Measurements from ENCODE around the gene XIAP.
"Not testable (repeated sequence)": the region's sequence is repeated elsewhere in the genome, so short reads cannot be mapped to it uniquely, and the experiment has no call there.

The XIAP gene

GRCh38 chrX:123834116-123834515 lies 25.7 kb upstream of the XIAP start:
- TF ChIP-seq, protein P1, sequence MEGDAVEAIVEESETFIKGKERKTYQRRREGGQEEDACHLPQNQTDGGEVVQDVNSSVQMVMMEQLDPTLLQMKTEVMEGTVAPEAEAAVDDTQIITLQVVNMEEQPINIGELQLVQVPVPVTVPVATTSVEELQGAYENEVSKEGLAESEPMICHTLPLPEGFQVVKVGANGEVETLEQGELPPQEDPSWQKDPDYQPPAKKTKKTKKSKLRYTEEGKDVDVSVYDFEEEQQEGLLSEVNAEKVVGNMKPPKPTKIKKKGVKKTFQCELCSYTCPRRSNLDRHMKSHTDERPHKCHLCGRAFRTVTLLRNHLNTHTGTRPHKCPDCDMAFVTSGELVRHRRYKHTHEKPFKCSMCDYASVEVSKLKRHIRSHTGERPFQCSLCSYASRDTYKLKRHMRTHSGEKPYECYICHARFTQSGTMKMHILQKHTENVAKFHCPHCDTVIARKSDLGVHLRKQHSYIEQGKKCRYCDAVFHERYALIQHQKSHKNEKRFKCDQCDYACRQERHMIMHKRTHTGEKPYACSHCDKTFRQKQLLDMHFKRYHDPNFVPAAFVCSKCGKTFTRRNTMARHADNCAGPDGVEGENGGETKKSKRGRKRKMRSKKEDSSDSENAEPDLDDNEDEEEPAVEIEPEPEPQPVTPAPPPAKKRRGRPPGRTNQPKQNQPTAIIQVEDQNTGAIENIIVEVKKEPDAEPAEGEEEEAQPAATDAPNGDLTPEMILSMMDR (IDR thresholded peaks at IDR 0.05), result no peak
- no peak for TF ChIP-seq ZFX (IDR thresholded peaks at IDR 0.05; ENCODE audit: borderline replicate concordance)
- no peak overlapping the region for H3K27ac ChIP-seq

- no peak overlapping the region for H3K27ac ChIP-seq
Measured at GRCh38 chrX:123835661-123836371, 24.0 kb upstream of the XIAP start.

DNA sequence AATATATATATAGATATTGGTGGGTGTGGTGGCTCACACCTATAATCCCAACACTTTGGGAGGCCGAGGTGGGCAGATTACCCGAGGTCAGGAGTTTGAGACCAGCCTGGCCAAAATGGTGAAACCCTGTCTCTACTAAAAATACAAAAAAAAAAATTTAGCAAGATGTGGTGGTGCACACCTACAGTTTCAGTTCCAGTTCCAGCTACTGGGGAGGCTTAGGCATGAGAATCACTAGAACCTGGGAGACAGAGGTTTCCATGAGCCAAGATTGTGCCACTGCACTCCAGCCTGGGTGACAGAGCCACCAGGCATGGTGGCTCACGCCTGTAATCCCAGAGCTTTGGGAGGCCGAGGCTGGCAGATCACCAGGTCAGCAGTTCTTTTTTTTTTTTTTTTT lies 14.7 kb upstream of the XIAP start:
- H3K27ac ChIP-seq, result not testable (repeated sequence)

More at GRCh38 chrX:123835661-123836371, 24.0 kb upstream of the XIAP start:
- no peak for TF ChIP-seq ZFX (IDR thresholded peaks at IDR 0.05; ENCODE audit: borderline replicate concordance)
- TF ChIP-seq, protein P1 (IDR thresholded peaks at IDR 0.05), result no peak

GRCh38 chrX:123846577-123847038 lies 13.2 kb upstream of the XIAP start:
- TF ChIP-seq, protein P1 (IDR thresholded peaks at IDR 0.05), result no peak
- TF ChIP-seq ZFX (IDR thresholded peaks at IDR 0.05; ENCODE audit: borderline replicate concordance), result no peak
- H3K27ac ChIP-seq, result no peak overlapping the region

DNA sequence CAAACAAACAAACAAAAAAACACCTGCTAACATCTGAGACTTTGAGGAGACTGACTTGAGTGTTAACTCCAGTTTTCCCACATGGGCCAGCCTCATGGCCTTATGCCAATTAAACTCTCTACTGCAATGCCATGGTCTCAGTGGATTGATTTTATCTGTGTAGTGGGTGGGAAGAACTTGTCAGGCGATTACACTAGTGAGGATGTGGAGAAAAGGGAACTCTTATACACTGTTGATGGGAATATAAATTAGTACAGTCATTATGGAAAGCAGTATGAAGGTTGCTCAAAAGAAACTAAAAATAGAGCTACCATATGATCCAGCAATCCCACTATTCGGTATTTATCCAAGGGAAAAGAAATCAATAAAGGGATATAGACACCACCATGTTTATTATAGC lies 12.8 kb upstream of the XIAP start:
- no peak overlapping the region for H3K27ac ChIP-seq

GRCh38 chrX:123849096-123849495 lies 10.8 kb upstream of the XIAP start:
- H3K27ac ChIP-seq, result no peak overlapping the region
- no peak for TF ChIP-seq ZFX (IDR thresholded peaks at IDR 0.05; ENCODE audit: borderline replicate concordance)
- TF ChIP-seq, protein P1 (IDR thresholded peaks at IDR 0.05), result no peak

More for the DNA sequence above, 12.8 kb upstream of the XIAP start:
- TF ChIP-seq ZFX (IDR thresholded peaks at IDR 0.05; ENCODE audit: borderline replicate concordance), result no peak
- TF ChIP-seq, protein P1 (IDR thresholded peaks at IDR 0.05), result no peak

- H3K27ac ChIP-seq, result not testable (repeated sequence)
Measured at GRCh38 chrX:123849906-123850305, 9.9 kb upstream of the XIAP start.

- H3K27ac ChIP-seq, result no peak overlapping the region
- no peak for TF ChIP-seq ZFX (IDR thresholded peaks at IDR 0.05; ENCODE audit: borderline replicate concordance)
- TF ChIP-seq, protein P1 (IDR thresholded peaks at IDR 0.05), result no peak
Measured at GRCh38 chrX:123851079-123851478, 8.8 kb upstream of the XIAP start.

All from 22Rv1 (cell line).